ENCODE measurements around the gene GRK1. TPM values are rescaled to one million over a fixed set of nuclear protein-coding genes. Genes with fewer than 3 reads are reported as not detected.

Gene GRK1
- total RNA-seq, 1 donor from 2014 or later: not detected

GRCh38 chr13:113758651-113759524, 91.9 kb downstream of the GRK1 start, which contains the start of gene TMEM255B:
TSS of gene TMEM255B (plus strand) at chr13:113759226. CDS start at chr13:113759270, 44 bp downstream.
- peak; percentile 19 for DNase-seq

DNA sequence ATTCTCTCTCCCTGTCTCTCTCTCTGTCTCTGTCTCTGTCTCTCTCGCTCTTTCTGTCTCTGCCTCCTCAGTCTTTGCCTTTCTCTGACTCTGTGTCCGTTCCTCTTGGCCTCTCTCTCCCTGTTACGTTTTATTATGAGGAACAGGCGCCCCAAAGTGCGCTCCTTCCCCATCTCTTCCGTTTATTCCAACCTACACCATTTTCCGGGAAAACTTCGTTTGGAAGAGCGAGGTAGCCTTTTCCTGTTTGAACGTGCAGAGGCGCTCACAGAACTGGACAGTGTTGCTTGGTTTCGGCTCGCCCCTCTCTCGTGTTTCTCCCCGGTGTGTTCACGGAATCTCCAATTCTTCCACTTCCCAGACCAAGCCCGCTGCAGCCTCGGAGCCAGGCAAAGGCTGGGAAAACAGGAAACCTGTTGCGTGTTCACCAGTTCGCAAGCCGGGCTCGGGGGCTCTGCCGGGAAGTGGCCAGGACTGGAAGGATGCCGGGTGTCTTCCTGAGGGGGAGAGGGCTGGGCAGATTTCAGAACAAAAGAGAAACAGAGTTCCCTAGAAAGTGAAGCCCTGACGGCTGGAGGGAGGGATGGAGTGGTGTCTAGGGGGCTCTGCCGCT, 92.6 kb downstream of the GRK1 start:
- DNase-seq: no peak

- DNase-seq: no peak
Observed at GRCh38 chr13:113761136-113761535, 94.1 kb downstream of the GRK1 start.

GRCh38 chr13:113762075-113762474, 95.1 kb downstream of the GRK1 start:
- DNase-seq: no peak

DNA sequence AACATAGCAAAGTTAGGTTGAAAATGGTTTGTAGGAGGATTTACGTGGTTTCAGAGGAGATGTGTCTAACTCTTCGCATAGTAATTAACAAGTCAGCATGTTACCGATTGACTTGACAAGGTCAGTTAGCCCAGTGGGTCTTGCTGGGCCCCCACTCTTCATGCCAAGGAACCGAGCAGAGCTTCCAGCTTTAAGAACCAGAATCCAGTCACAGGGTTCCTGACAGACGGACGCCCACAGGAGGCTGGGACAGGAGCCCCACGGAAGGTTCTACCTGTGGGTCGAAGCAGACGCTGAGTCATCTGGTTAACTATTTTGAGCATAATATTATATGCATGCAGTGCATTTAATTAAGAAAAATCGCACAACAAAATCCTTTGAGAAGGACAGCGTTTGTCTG, 95.5 kb downstream of the GRK1 start:
- DNase-seq: no peak

GRCh38 chr13:113763254-113763653, 96.2 kb downstream of the GRK1 start:
- DNase-seq: no peak

DNA sequence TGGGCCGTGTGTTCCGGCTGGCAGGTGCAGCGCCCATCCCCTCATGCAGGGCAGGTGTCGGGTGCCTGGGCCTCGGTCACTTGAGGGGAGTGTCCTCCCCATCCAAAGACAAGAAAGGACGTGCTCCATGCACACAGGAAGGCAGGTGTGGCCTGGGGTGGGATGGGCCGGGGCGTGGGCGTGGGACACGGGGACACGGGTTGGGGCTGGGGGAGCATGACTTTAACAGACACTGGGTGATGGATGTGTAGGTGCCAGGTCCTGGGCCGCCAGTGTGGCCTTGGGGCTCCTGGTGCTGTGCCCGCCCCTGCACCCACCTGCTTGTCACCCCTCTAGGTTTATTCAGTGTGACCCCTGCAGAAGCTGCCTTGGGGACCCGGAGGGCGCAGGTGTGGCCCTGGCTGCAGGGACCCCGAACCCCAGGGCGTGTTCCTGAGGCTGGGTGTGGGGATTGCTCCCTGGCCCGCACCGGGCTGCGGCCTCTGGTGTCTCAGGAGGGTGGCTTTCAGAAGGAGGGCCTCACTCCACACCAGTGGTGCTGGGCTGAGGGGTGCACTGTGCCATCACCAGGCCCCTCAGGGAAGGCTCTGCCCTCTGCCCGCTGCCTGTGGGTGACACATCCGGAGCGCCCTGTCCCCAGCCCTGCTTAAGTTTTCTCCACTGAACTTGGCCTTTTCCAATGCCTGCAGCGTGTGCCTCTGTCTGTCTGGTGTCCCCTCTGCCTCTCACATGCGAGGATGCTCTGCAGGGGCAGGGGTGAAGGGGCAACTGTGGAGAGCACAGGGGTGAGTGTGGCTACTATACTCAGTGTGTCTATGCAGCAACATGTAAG, 97.2 kb downstream of the GRK1 start:
- no peak for DNase-seq

- DNase-seq: no peak
Observed at GRCh38 chr13:113764793-113765563, 98.0 kb downstream of the GRK1 start.

DNA sequence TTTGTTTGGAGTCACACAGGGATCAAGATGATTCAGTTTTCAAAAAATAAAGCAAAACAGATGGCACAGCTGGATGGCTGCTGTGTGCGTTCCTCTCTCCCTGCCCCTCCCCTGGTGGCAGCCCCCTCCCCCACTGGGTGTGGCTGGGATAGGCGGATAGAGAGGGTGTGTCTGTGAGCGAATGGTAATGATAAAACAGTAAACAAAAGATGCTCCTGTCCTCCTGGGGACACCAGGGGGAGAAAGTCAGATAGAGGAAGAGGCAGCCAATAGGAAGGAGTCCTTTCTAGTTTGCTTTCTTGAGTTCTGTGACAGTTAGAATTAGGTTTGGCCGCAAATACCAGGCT, 98.5 kb downstream of the GRK1 start:
- peak; percentile 72 for DNase-seq

DNA sequence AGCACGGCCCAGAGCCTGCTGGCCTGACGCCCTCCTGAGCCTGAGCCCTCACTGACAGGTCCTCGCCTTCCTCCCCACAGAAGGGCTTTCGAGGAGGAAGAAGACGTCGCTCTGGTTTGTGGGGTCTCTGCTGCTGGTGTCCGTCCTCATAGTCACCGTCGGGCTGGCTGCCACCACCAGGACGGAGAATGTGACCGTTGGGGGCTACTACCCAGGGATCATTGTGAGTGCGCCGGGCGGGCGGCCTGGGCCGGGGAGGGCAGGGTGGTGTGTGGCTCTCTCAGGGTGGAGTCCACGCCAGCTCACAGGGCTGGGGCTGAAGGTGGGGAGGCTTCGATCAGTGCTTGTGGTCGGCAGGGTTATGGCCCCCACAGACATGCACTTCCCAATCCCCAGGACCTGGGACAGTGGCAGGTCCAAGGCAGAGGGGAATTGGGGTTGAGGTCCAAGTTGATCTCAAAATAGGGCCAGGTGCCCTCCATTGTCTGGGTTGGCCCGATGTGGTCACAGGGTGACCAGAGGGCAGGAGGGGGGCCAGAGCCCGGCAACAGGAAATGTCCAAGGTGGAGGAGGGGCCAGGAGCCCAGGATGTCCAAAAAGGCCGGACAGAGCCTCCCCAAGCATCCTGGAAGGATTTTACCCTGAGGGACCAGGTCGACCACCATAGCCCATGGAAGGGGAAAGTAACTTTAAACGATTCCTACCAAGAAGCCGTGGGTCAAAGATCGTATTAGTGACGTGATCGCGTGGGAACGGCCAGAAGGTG, 99.2 kb downstream of the GRK1 start:
- DNase-seq: no peak

GRCh38 chr13:113767366-113767765, 100.3 kb downstream of the GRK1 start:
- no peak for DNase-seq

- no peak for DNase-seq
Observed at GRCh38 chr13:113768018-113768905, 101.2 kb downstream of the GRK1 start.

- DNase-seq: no peak
Observed at GRCh38 chr13:113769106-113769505, 102.1 kb downstream of the GRK1 start.

GRCh38 chr13:113769881-113770280, 102.9 kb downstream of the GRK1 start:
- DNase-seq: no peak

DNA sequence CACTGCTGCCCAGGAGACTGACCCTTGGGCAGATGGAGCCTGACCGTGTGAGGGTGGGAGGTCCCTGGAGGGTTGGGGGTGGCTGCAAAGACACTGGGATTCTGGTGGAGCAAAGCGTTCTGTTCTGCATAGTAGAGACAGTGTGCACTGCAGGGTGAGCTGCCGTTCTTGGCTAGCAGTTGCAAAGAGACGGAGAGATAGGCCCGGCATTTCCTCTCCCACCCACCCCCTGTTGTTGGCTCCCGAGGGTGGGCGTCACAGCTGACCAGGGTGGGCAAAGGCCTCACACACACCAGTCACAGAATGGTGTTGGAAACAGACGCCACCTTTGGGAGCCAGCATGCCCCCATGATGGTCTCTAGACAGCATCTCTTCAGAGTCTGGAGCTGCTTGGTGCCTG, 103.4 kb downstream of the GRK1 start:
- no peak for DNase-seq

- DNase-seq: no peak
Observed at GRCh38 chr13:113770937-113771336, 103.9 kb downstream of the GRK1 start.

DNA sequence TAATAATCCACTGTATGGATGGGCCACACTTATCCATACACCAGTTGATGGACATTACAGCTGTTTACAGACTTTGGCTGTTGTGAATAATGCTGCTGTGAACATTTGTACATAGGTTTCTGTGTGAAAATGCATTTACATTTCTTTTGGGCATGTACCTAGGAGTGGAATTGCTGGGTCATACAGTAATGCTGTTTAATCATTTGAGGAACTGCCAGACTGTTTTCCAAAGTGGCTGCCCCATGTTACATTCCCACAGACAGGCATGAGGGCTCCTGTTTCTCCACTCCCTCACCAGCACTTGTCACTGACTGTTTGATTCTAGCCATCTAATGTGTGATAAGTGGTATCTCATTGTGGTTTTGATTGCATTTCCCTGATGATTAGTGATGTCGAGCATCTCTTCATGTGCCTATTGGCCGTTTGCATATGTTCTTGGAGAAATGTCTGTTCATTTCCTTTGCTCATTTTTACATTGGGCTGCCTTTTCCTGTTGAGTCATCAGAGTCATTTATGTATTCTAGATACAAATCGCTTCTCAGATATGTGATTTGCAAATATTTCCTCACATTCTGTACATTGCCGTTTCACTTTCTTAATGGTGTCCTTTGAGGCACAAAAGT, 104.8 kb downstream of the GRK1 start:
- no peak for DNase-seq

GRCh38 chr13:113774177-113775107, 107.4 kb downstream of the GRK1 start:
- no peak for DNase-seq

All from skin of body (tissue), 2 donors.